ENCODE results near the gene DENND2C. TPM values are rescaled to one million over a fixed set of nuclear protein-coding genes. Genes with fewer than 3 reads are reported as not detected.

The DENND2C gene
- total and polyA plus RNA-seq, 4 donors = 1.3 to 5.6 (median 3.4) TPM

GRCh38 chr1:114550336-114550735, 119.5 kb downstream of the DENND2C start:
- Histone ChIP-seq H3K36me3 (ENCODE audit: control insufficient read depth in 4 of 4, insufficient read depth in 3 of 4, low read depth in 1 of 4, low read length in 3 of 4) (no peaks in the 10 kb centered on the region), H3K4me1 (ENCODE audit: control insufficient read depth in 4 of 4, insufficient read depth in 4 of 4, low read length in 3 of 4) (no peaks in the 10 kb centered on the region), H3K27ac (ENCODE audit: low read depth in 1 of 2, low read length in 2 of 2) (no peak overlapping the region), H3K27me3 (ENCODE audit: control insufficient read depth in 4 of 4, insufficient read depth in 4 of 4, low read length in 3 of 4) (no peaks in the 10 kb centered on the region), H3K9ac (ENCODE audit: low read depth in 1 of 2, low read length in 2 of 2) (no peak overlapping the region), H3K4me3 (ENCODE audit: low read depth in 1 of 3, low read length in 3 of 3) (no peak overlapping the region), H3K9me3 (ENCODE audit: control insufficient read depth in 4 of 4, low read length in 3 of 4) (no peaks in the 10 kb centered on the region)
- no peak for DNase-seq (ENCODE audit: low spot score)
- TF ChIP-seq FOXA2 (IDR thresholded peaks at IDR 0.05) (no peak), YY1 (IDR thresholded peaks at IDR 0.05) (no peak), RAD21 (IDR thresholded peaks at IDR 0.05) (no peak), JUND (IDR thresholded peaks at IDR 0.05) (no peak), GABPA (IDR thresholded peaks at IDR 0.05 in 1 of 2, conservative IDR thresholded peaks at IDR 0.05 in 1 of 2) (no peak), HNF4A (conservative IDR thresholded peaks at IDR 0.05) (no peak), HNF4G (IDR thresholded peaks at IDR 0.05) (no peak), EGR1 (IDR thresholded peaks at IDR 0.05; ENCODE audit: low read depth in 2 of 2) (no peak), NR2F2 (IDR thresholded peaks at IDR 0.05) (no peak), CTCF (IDR thresholded peaks at IDR 0.05; ENCODE audit: low read depth, low read length, missing input control) (no peak), TAF1 (conservative IDR thresholded peaks at IDR 0.05) (no peak), SP1 (IDR thresholded peaks at IDR 0.05) (no peak), ZBTB33 (IDR thresholded peaks at IDR 0.05) (no peak), MAX (IDR thresholded peaks at IDR 0.05) (no peak), RXRA (IDR thresholded peaks at IDR 0.05) (no peak), FOXA1 (IDR thresholded peaks at IDR 0.05) (no peak)
- TF ChIP-seq, protein P1, sequence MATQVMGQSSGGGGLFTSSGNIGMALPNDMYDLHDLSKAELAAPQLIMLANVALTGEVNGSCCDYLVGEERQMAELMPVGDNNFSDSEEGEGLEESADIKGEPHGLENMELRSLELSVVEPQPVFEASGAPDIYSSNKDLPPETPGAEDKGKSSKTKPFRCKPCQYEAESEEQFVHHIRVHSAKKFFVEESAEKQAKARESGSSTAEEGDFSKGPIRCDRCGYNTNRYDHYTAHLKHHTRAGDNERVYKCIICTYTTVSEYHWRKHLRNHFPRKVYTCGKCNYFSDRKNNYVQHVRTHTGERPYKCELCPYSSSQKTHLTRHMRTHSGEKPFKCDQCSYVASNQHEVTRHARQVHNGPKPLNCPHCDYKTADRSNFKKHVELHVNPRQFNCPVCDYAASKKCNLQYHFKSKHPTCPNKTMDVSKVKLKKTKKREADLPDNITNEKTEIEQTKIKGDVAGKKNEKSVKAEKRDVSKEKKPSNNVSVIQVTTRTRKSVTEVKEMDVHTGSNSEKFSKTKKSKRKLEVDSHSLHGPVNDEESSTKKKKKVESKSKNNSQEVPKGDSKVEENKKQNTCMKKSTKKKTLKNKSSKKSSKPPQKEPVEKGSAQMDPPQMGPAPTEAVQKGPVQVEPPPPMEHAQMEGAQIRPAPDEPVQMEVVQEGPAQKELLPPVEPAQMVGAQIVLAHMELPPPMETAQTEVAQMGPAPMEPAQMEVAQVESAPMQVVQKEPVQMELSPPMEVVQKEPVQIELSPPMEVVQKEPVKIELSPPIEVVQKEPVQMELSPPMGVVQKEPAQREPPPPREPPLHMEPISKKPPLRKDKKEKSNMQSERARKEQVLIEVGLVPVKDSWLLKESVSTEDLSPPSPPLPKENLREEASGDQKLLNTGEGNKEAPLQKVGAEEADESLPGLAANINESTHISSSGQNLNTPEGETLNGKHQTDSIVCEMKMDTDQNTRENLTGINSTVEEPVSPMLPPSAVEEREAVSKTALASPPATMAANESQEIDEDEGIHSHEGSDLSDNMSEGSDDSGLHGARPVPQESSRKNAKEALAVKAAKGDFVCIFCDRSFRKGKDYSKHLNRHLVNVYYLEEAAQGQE (IDR thresholded peaks at IDR 0.05) = no peak
- TF ChIP-seq, protein P2, sequence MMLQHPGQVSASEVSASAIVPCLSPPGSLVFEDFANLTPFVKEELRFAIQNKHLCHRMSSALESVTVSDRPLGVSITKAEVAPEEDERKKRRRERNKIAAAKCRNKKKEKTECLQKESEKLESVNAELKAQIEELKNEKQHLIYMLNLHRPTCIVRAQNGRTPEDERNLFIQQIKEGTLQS (IDR thresholded peaks at IDR 0.05) = no peak
- WGBS = 97% methylated on average over 2 of the region's 2 CpGs

Data from liver (tissue), 9 donors.